Measurements from ENCODE around the gene ANKAR.

ANKAR gene

GRCh38 chr2:189633392-189633811 lies 41.1 kb upstream of the ANKAR start:
- TF ChIP-seq EZH2phosphoT487 (conservative IDR thresholded peaks at IDR 0.05; ENCODE audit: low read length) (no peak), CTCF (IDR thresholded peaks at IDR 0.05; ENCODE audit: insufficient read depth, low read length, poor library complexity, severe bottlenecking) (peak; percentile 29)
- H3K4me3 ChIP-seq (ENCODE audit: insufficient read depth, low read length, poor library complexity, severe bottlenecking), result no peak overlapping the region

GRCh38 chr2:189635353-189635752 lies 39.1 kb upstream of the ANKAR start:
- no peak overlapping the region for H3K4me2 ChIP-seq (ENCODE audit: low read depth, low read length, poor library complexity, severe bottlenecking)
- no peaks in the 10 kb centered on the region for H3K9me3 ChIP-seq (ENCODE audit: insufficient read depth, low read length)
- H4K20me1 ChIP-seq (ENCODE audit: low read depth, low read length), result no peaks in the 10 kb centered on the region
- no peaks in the 10 kb centered on the region for H3K9me2 ChIP-seq (replicated peaks; ENCODE audit: insufficient read depth, low read length)
- H2AFZ ChIP-seq (ENCODE audit: low read depth, low read length, severe bottlenecking), result no peak overlapping the region
- H3K27ac ChIP-seq (ENCODE audit: low read depth, low read length), result no peak overlapping the region
- H3K9ac ChIP-seq (ENCODE audit: low read length), result no peak overlapping the region
- TF ChIP-seq EZH2phosphoT487 (conservative IDR thresholded peaks at IDR 0.05; ENCODE audit: low read length), result no peak
- no peak for TF ChIP-seq CTCF (IDR thresholded peaks at IDR 0.05; ENCODE audit: insufficient read depth, low read length, poor library complexity, severe bottlenecking)
- no peak overlapping the region for H3K4me3 ChIP-seq (ENCODE audit: insufficient read depth, low read length, poor library complexity, severe bottlenecking)
- H3F3A ChIP-seq (ENCODE audit: insufficient read depth), result no peaks in the 10 kb centered on the region
- H3K79me2 ChIP-seq (ENCODE audit: insufficient read depth, low read length), result no peaks in the 10 kb centered on the region
- H3K27me3 ChIP-seq (ENCODE audit: low read length), result no peaks in the 10 kb centered on the region
- H3K36me3 ChIP-seq (ENCODE audit: low read length), result no peaks in the 10 kb centered on the region

More at GRCh38 chr2:189633392-189633811, 41.1 kb upstream of the ANKAR start:
- no peak overlapping the region for H3K27ac ChIP-seq (ENCODE audit: low read depth, low read length)
- H3F3A ChIP-seq (ENCODE audit: insufficient read depth), result no peaks in the 10 kb centered on the region
- H3K9ac ChIP-seq (ENCODE audit: low read length), result no peak overlapping the region
- H2AFZ ChIP-seq (ENCODE audit: low read depth, low read length, severe bottlenecking), result no peak overlapping the region
- H3K36me3 ChIP-seq (ENCODE audit: low read length), result no peaks in the 10 kb centered on the region
- no peaks in the 10 kb centered on the region for H3K9me2 ChIP-seq (replicated peaks; ENCODE audit: insufficient read depth, low read length)
- H3K4me2 ChIP-seq (ENCODE audit: low read depth, low read length, poor library complexity, severe bottlenecking), result no peak overlapping the region
- H4K20me1 ChIP-seq (ENCODE audit: low read depth, low read length), result no peaks in the 10 kb centered on the region
- no peaks in the 10 kb centered on the region for H3K79me2 ChIP-seq (ENCODE audit: insufficient read depth, low read length)
- H3K9me3 ChIP-seq (ENCODE audit: insufficient read depth, low read length), result no peaks in the 10 kb centered on the region
- no peaks in the 10 kb centered on the region for H3K27me3 ChIP-seq (ENCODE audit: low read length)

- Histone ChIP-seq H3K9me2 (replicated peaks; ENCODE audit: insufficient read depth, low read length) (no peaks in the 10 kb centered on the region), H2AFZ (ENCODE audit: low read depth, low read length, severe bottlenecking) (no peak overlapping the region), H3K27ac (ENCODE audit: low read depth, low read length) (no peak overlapping the region), H3K9ac (ENCODE audit: low read length) (no peak overlapping the region), H3F3A (ENCODE audit: insufficient read depth) (no peaks in the 10 kb centered on the region), H4K20me1 (ENCODE audit: low read depth, low read length) (no peaks in the 10 kb centered on the region), H3K4me3 (ENCODE audit: insufficient read depth, low read length, poor library complexity, severe bottlenecking) (no peak overlapping the region), H3K9me3 (ENCODE audit: insufficient read depth, low read length) (no peaks in the 10 kb centered on the region), H3K27me3 (ENCODE audit: low read length) (no peaks in the 10 kb centered on the region), H3K4me2 (ENCODE audit: low read depth, low read length, poor library complexity, severe bottlenecking) (no peak overlapping the region), H3K36me3 (ENCODE audit: low read length) (no peaks in the 10 kb centered on the region), H3K79me2 (ENCODE audit: insufficient read depth, low read length) (no peaks in the 10 kb centered on the region)
- no peak for TF ChIP-seq EZH2phosphoT487 (conservative IDR thresholded peaks at IDR 0.05; ENCODE audit: low read length)
- no peak for TF ChIP-seq CTCF (IDR thresholded peaks at IDR 0.05; ENCODE audit: insufficient read depth, low read length, poor library complexity, severe bottlenecking)
Observed at GRCh38 chr2:189638301-189639006, 36.0 kb upstream of the ANKAR start.
